Caco-2 (cell line): ENCODE data around the gene SKP2. TPM values are rescaled to one million over a fixed set of nuclear protein-coding genes. Genes with fewer than 3 reads are reported as not detected.

Source experiments
- BruUV-seq: library from RNA; stranded (reverse); fragments of 400-500 nt; replicated peaks from 2 replicates; lab custom pipeline; 2021; lab: Mats Ljungman, UMichigan
- CTCF ChIA-PET: fragments of 300-600 bp; sonication (Branson Sonifier 250); formaldehyde crosslinking; loops from one replicate; lab custom pipeline; 2022; ENCODE audit warnings: antibody characterized with exemption; lab: Charles Lee
- POLR2A ChIA-PET: fragments of 300-600 bp; sonication (Branson Sonifier 250); formaldehyde crosslinking; loops from one replicate; lab custom pipeline; 2022; ENCODE audit warnings: antibody characterized with exemption; lab: Charles Lee
- DNase-seq, 2 experiments: peaks; one replicate each; pipeline versions ENCODE4 v3.0.0 to v3.0.0-alpha.2; 2020 to 2022
- H3K27me3 ChIP-seq: replicated peaks from 2 replicates; pipeline ENCODE4 v1.6.0; 2011; ENCODE audit warnings: low read length; ENCODE audit not compliant: control insufficient read depth, insufficient read depth
- H3K36me3 ChIP-seq: 2 replicates; pipeline ENCODE4 v1.5.1; 2011; ENCODE audit warnings: low read length; ENCODE audit not compliant: control insufficient read depth, insufficient read depth
- H3K4me1 ChIP-seq: fragments of 250-450 bp; sonication (Bioruptor Pico); 2 replicates; pipeline ENCODE4 v1.5.1; 2020; ENCODE audit warnings: mild to moderate bottlenecking
- H3K4me3 ChIP-seq: 2 replicates; pipeline ENCODE4 v1.5.1; 2011; ENCODE audit warnings: low read depth, mild to moderate bottlenecking, control low read depth, low read length
- H3K9me3 ChIP-seq: fragments of 250-450 bp; sonication (Bioruptor Pico); 2 replicates; pipeline ENCODE4 v1.5.1; 2020; ENCODE audit warnings: mild to moderate bottlenecking, moderate library complexity
- H3K27ac Mint-ChIP-seq: one replicate; pipeline ENCODE4 v1.8.0; 2022; ENCODE audit warnings: mixed read lengths; ENCODE audit not compliant: unreplicated experiment
- H3K27me3 Mint-ChIP-seq: one replicate; pipeline ENCODE4 v1.8.0; 2022; ENCODE audit warnings: mixed read lengths; ENCODE audit not compliant: insufficient read depth, unreplicated experiment
- H3K36me3 Mint-ChIP-seq: one replicate; pipeline ENCODE4 v1.8.0; 2022; ENCODE audit warnings: mild to moderate bottlenecking, mixed read lengths; ENCODE audit not compliant: insufficient read depth, unreplicated experiment
- H3K4me1 Mint-ChIP-seq: one replicate; pipeline ENCODE4 v1.8.0; 2022; ENCODE audit warnings: low read depth, mixed read lengths; ENCODE audit not compliant: unreplicated experiment
- H3K4me3 Mint-ChIP-seq: one replicate; pipeline ENCODE4 v1.8.0; 2022; ENCODE audit warnings: mild to moderate bottlenecking, moderate library complexity, mixed read lengths; ENCODE audit not compliant: unreplicated experiment
- H3K9me3 Mint-ChIP-seq: one replicate; pipeline ENCODE4 v1.8.0; 2022; ENCODE audit warnings: mixed read lengths; ENCODE audit not compliant: unreplicated experiment
- CTCF ChIP-seq, 2 experiments: fragments of 200-600 bp in 1 of 2; IDR thresholded peaks; 1 replicate in 1 of 2; 2 replicates in 1 of 2; pipeline versions ENCODE4 v1.5.1 to v1.8.0; 2011 to 2022; ENCODE audit warnings: antibody characterized with exemption in 1 of 2, control low read depth in 1 of 2, inconsistent platforms in 1 of 2, low read depth in 1 of 2, low read length in 1 of 2, mild to moderate bottlenecking in 1 of 2, moderate library complexity in 1 of 2; ENCODE audit not compliant: insufficient read depth in 1 of 2, severe bottlenecking in 1 of 2, unreplicated experiment in 1 of 2
- intact Hi-C: fragments of 100-400 bp; cut with micrococcal nuclease; formaldehyde crosslinking; loops from one replicate; pipeline ENCODE4 v1.10.0; 2022; ENCODE audit not compliant: unreplicated experiment
- total RNA-seq: library from RNA; stranded (reverse); gene quantifications from 2 replicates; pipeline ENCODE4 v1.2.3, GENCODE V29; 2022

Gene SKP2
- total RNA-seq, 1 experiment from 2014 or later, result 230 TPM

- peaks cover 9% of the 10 kb centered on the region for H3K36me3 ChIP-seq
- intact Hi-C loops, result no loop called here
- no peak for TF ChIP-seq CTCF (IDR thresholded peaks at IDR 0.05; ENCODE audit: insufficient read depth in 1 of 2, low read depth in 1 of 2, low read length in 1 of 2, severe bottlenecking in 1 of 2, unreplicated experiment in 1 of 2)
- H3K27ac Mint-ChIP-seq, result peak overlapping the region; percentile 14
- H3K4me1 Mint-ChIP-seq, result peaks cover 26% of the 10 kb centered on the region
- BruUV-seq, result no TSS peak
- DNase-seq, result no peak
- peaks cover 93% of the 10 kb centered on the region for H3K36me3 Mint-ChIP-seq
- no peak overlapping the region for H3K4me3 Mint-ChIP-seq
- H3K9me3 ChIP-seq, result no peaks in the 10 kb centered on the region
- H3K4me1 ChIP-seq, result no peaks in the 10 kb centered on the region
- no peaks in the 10 kb centered on the region for H3K27me3 ChIP-seq
- no peaks in the 10 kb centered on the region for H3K27me3 Mint-ChIP-seq
- ChIA-PET CTCF (no interaction called here), POLR2A (no interaction called here)
- no peak overlapping the region for H3K4me3 ChIP-seq
- no peaks in the 10 kb centered on the region for H3K9me3 Mint-ChIP-seq
Measured at GRCh38 chr5:36170832-36171424, 19.0 kb downstream of the SKP2 start.

- peaks cover under 1% of the 10 kb centered on the region; the same call in 1 of the 2 replicates for H3K4me1 ChIP-seq
- peaks cover 90% of the 10 kb centered on the region for H3K36me3 Mint-ChIP-seq
- no peak overlapping the region for H3K4me3 Mint-ChIP-seq
- no peaks in the 10 kb centered on the region for H3K9me3 ChIP-seq
- H3K27me3 ChIP-seq, result no peaks in the 10 kb centered on the region
- POLR2A ChIA-PET, result no interaction called here
- H3K27ac Mint-ChIP-seq, result no peak overlapping the region
- no peak for DNase-seq
- H3K27me3 Mint-ChIP-seq, result no peaks in the 10 kb centered on the region
- H3K4me1 Mint-ChIP-seq, result peaks cover 26% of the 10 kb centered on the region
- BruUV-seq, result no TSS peak
- no peak for TF ChIP-seq CTCF (IDR thresholded peaks at IDR 0.05; ENCODE audit: insufficient read depth in 1 of 2, low read depth in 1 of 2, low read length in 1 of 2, severe bottlenecking in 1 of 2, unreplicated experiment in 1 of 2)
- no peak overlapping the region for H3K4me3 ChIP-seq
- CTCF ChIA-PET, result no interaction called here
- peaks cover 7% of the 10 kb centered on the region for H3K36me3 ChIP-seq
- intact Hi-C loops, result no loop called here
- H3K9me3 Mint-ChIP-seq, result no peaks in the 10 kb centered on the region
Measured at GRCh38 chr5:36172599-36172998, 20.7 kb downstream of the SKP2 start.

GRCh38 chr5:36173426-36173825, 21.5 kb downstream of the SKP2 start:
- intact Hi-C loops, result no loop called here
- peaks cover 7% of the 10 kb centered on the region for H3K36me3 ChIP-seq
- no TSS peak for BruUV-seq
- DNase-seq, result no peak
- H3K9me3 ChIP-seq, result no peaks in the 10 kb centered on the region
- ChIA-PET POLR2A (no interaction called here), CTCF (no interaction called here)
- no peak for TF ChIP-seq CTCF (IDR thresholded peaks at IDR 0.05; ENCODE audit: insufficient read depth in 1 of 2, low read depth in 1 of 2, low read length in 1 of 2, severe bottlenecking in 1 of 2, unreplicated experiment in 1 of 2)
- no peak overlapping the region for H3K4me3 ChIP-seq
- peaks cover 90% of the 10 kb centered on the region for H3K36me3 Mint-ChIP-seq
- H3K27ac Mint-ChIP-seq, result no peak overlapping the region
- H3K9me3 Mint-ChIP-seq, result no peaks in the 10 kb centered on the region
- H3K27me3 Mint-ChIP-seq, result no peaks in the 10 kb centered on the region
- peaks cover 4% of the 10 kb centered on the region; the same call in 1 of the 2 replicates for H3K4me1 ChIP-seq
- H3K27me3 ChIP-seq, result no peaks in the 10 kb centered on the region
- no peak overlapping the region for H3K4me3 Mint-ChIP-seq
- H3K4me1 Mint-ChIP-seq, result peaks cover 22% of the 10 kb centered on the region
